GM12874 (cell line): ENCODE results near the gene STK32C.

ENCODE experiments used
- TF ChIP-seq, protein P1 (sequence below): IDR thresholded peaks from 2 replicates; pipeline ENCODE4 v1.5.1; 2011; ENCODE audit warnings: low read depth, mild to moderate bottlenecking, control low read depth, low read length, moderate library complexity; ENCODE audit not compliant: insufficient read depth

The STK32C gene

GRCh38 chr10:132246296-132246695 lies 61.5 kb downstream of the STK32C start:
- TF ChIP-seq, protein P1, sequence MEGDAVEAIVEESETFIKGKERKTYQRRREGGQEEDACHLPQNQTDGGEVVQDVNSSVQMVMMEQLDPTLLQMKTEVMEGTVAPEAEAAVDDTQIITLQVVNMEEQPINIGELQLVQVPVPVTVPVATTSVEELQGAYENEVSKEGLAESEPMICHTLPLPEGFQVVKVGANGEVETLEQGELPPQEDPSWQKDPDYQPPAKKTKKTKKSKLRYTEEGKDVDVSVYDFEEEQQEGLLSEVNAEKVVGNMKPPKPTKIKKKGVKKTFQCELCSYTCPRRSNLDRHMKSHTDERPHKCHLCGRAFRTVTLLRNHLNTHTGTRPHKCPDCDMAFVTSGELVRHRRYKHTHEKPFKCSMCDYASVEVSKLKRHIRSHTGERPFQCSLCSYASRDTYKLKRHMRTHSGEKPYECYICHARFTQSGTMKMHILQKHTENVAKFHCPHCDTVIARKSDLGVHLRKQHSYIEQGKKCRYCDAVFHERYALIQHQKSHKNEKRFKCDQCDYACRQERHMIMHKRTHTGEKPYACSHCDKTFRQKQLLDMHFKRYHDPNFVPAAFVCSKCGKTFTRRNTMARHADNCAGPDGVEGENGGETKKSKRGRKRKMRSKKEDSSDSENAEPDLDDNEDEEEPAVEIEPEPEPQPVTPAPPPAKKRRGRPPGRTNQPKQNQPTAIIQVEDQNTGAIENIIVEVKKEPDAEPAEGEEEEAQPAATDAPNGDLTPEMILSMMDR = no peak

DNA sequence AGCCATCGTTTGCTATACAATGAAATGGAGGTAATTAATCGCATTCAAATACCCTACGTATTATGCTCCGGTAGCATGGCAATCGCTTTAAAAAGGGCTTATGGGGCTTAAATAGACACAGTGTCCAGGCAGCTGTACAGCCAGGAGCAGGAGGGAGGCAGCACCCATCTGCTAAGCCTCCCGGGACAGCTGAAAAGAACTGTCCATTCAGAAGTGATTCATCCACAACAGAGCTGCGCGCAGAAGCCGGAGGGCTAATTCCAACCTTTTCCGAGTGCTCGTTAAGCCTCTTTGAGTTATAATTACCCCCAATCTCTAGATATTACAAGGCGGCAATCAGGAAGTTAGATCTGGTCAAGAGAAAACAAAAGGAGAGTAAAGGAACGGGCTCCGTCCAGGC lies 62.7 kb downstream of the STK32C start:
- TF ChIP-seq, protein P1 = no peak

DNA sequence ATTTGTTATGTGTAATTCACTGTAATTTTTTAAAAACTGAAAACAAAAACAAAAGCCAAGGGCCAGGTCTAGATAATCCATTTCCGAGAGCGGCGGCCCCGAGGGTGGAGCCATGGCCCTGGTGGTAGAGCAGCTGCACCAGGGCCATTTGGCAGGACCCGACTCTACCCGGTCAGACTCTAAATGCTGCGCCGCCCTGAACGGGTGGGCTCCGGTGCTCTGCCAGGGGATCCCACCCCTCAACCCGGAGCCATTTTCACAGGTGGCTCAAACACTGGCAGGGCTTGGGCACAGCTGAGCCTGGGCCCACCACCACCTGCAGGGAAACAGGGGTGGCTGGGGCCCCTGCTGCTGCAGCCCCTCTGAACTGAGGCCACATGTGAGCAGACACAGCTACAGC lies 64.1 kb downstream of the STK32C start:
- TF ChIP-seq, protein P1 = no peak

DNA sequence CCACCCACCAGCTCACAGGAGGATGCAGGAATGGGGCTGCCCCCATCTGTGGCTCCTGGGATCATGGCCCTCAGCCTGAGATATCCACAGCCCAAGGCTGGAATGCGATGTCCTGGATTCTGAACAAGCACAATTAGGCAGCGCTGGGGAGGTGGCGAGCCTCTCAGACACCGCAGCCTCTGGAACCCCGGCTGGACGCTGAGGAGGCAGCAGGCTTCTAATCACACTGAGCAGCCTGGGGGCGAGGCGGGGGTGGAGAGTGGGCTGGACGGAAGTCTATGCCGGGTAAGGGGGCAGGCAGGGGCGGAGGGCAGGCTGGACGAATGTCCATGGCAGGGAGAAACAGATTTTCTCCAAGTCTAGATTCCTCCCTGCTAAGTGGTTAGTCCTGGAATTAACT lies 64.6 kb downstream of the STK32C start:
- TF ChIP-seq, protein P1 = no peak

DNA sequence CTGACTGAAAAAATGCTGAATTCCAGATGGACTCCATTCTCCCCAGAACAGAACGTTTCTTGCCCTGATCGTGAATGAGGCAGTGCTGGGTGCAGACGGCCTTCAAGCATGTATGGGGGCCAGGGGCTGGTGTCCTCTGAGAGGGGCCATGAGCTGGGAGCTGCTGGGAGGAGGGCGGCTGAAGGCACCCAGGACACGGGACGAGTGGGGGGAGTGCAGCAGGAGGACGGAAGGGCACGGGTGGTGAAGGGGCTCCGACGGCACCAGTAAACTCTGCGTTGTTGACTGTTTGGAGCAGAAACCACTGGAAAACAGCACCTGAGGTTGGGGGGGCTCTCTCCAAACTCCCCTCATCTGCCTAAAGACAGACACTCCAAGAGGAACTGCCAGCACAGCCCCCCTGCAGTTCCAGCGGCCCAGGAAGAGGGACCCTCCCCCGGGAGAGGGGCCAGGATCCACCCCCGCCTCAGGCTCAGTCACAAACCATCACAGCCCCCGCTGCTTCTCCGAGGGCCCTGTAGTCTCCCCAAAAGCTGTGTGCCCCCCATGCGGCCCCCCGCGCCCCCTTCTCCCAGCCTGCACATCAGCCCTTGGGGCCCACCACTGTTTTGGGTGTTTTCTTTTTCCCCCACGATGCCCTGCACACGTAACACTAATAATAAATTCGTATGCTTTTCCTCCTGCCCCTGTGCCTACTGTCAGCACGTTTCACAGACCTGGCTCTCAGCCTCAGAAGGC lies 65.5 kb downstream of the STK32C start:
- TF ChIP-seq, protein P1 = no peak

DNA sequence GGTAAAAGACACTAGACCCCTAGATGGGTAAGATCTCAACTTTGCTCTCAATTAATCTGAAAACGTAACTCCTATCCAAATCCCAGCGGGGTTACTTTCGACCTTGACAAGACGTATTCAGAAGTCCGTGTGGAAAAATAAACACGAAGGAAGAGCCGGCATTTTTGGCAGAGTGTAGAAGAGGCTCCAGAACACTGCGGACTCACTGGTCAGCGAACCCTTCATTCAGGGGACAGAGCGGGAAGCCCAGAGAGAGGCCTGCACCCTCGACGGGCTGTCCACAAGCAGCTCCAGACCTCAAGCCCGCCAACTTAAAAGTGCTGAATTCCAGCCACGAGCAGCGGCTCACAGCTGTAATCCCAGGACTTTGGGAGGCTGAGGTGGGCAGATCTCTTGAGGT lies 66.3 kb downstream of the STK32C start:
- TF ChIP-seq, protein P1 = no peak

- TF ChIP-seq, protein P1 = no peak
These were observed 66.7 kb downstream of the STK32C start for GRCh38 chr10:132241086-132241485.
